HepG2 (cell line): ENCODE data around the gene PAPOLB. TPM values are rescaled to one million over a fixed set of nuclear protein-coding genes. Genes with fewer than 3 reads are reported as not detected.

ENCODE experiments used
- ATAC-seq: fragments of 200-7000 bp; cut with Tn5 transposase; 3 replicates; pipeline ENCODE4 v1.9.1; 2020; ENCODE audit warnings: mild to moderate bottlenecking, moderate library complexity
- BruUV-seq: library from RNA; stranded (reverse); fragments of 400-500 nt; replicated peaks from 2 replicates; lab custom pipeline; 2021; lab: Mats Ljungman, UMichigan
- CTCF ChIA-PET: fragments of 300-600 bp; formaldehyde crosslinking; extraction: SDS; loops from one replicate; lab custom pipeline; 2021; ENCODE audit warnings: low total read pairs, inconsistent platforms, low intra/inter-chr PET ratio; lab: Yijun Ruan, JAX
- POLR2A ChIA-PET: fragments of 350-600 bp; sonication (Branson Sonifier 250); formaldehyde crosslinking; loops from one replicate; lab custom pipeline; 2020; ENCODE audit warnings: antibody characterized with exemption, inconsistent platforms; lab: Yijun Ruan, JAX
- DNase-seq: peaks from one replicate; pipeline ENCODE4 v3.0.0-alpha.2; 2015; ENCODE audit warnings: low spot score
- FAIRE-seq: peaks from 3 replicates; lab custom pipeline; 2011; peaks lifted over from hg19 to GRCh38; lab: Jason Lieb, UNC
- H2AFZ ChIP-seq: one replicate; pipeline ENCODE4 v1.6.1; 2011; ENCODE audit warnings: low read length, inconsistent platforms
- H3K27ac ChIP-seq: fragments of 300-600 bp; 3 replicates; pipeline ENCODE4 v1.8.0; 2011; ENCODE audit warnings: mixed run types, mild to moderate bottlenecking, mixed read lengths, low read length, inconsistent platforms; ENCODE audit not compliant: insufficient read depth; ENCODE audit errors: extremely low read length
- H3K27me3 ChIP-seq, 2 experiments: fragments of 200-600 bp in 1 of 2; 2 replicates in 1 of 2; 3 replicates in 1 of 2; pipeline versions ENCODE4 v1.6.0 to v1.8.0; 2011; ENCODE audit warnings: low read length in 2 of 2, mild to moderate bottlenecking in 2 of 2, moderate library complexity in 2 of 2, inconsistent platforms in 1 of 2; ENCODE audit not compliant: insufficient read depth in 2 of 2, control insufficient read depth in 1 of 2
- H3K36me3 ChIP-seq, 2 experiments: fragments of 200-600 bp in 1 of 2; replicated peaks in 1 of 2; 2 replicates in 1 of 2; 3 replicates in 1 of 2; pipeline versions ENCODE4 v1.5.1 to v1.8.0; 2011; ENCODE audit warnings: low read length in 2 of 2, inconsistent platforms in 1 of 2; ENCODE audit not compliant: insufficient read depth in 2 of 2, control insufficient read depth in 1 of 2
- H3K4me1 ChIP-seq: 2 replicates; pipeline ENCODE4 v1.5.1; 2012; ENCODE audit warnings: low read length, inconsistent platforms; ENCODE audit not compliant: insufficient read depth
- H3K4me2 ChIP-seq: 2 replicates; pipeline ENCODE4 v1.6.0; 2011; ENCODE audit warnings: low read depth, low read length, inconsistent platforms
- H3K4me3 ChIP-seq, 3 experiments: fragments of 200-600 bp in 1 of 3; sonication (generic), shearing (Covaris generic) in 1 of 3; replicated peaks in 1 of 3; 2 replicates each; pipeline ENCODE4 v1.5.1; 2011 to 2016; ENCODE audit warnings: low read length in 3 of 3, inconsistent platforms in 2 of 3, low read depth in 2 of 3, mild to moderate bottlenecking in 2 of 3, control low read depth in 1 of 3, mixed read lengths in 1 of 3; ENCODE audit not compliant: insufficient read depth in 1 of 3
- H3K79me2 ChIP-seq: one replicate; pipeline ENCODE4 v1.6.1; 2011; ENCODE audit warnings: low read length, inconsistent platforms; ENCODE audit not compliant: insufficient read depth
- H3K9ac ChIP-seq: 2 replicates; pipeline ENCODE4 v1.6.0; 2011; ENCODE audit warnings: mild to moderate bottlenecking, low read depth, low read length, inconsistent platforms; ENCODE audit not compliant: insufficient read depth
- H3K9me3 ChIP-seq: 2 replicates; pipeline ENCODE4 v1.5.1; 2012; ENCODE audit warnings: mild to moderate bottlenecking, low read length
- H4K20me1 ChIP-seq: 2 replicates; pipeline ENCODE4 v1.6.0; 2011; ENCODE audit warnings: inconsistent platforms, mild to moderate bottlenecking, low read length, moderate library complexity; ENCODE audit not compliant: insufficient read depth
- DNMT1 ChIP-seq: sonication (generic); formaldehyde crosslinking; IDR thresholded peaks from 2 replicates; pipeline ENCODE4 v1.5.1; 2020; ENCODE audit warnings: mild to moderate bottlenecking, missing genetic modification reagents
- HNRNPH1 ChIP-seq: fragments of 200-400 bp; formaldehyde crosslinking; optimal IDR thresholded peaks from 2 replicates; pipeline ENCODE3; 2017; ENCODE audit warnings: mild to moderate bottlenecking, low read depth, low read length
- SKIL ChIP-seq: sonication (generic); formaldehyde crosslinking; IDR thresholded peaks from 2 replicates; pipeline ENCODE4 v1.8.0; 2022; ENCODE audit warnings: missing genetic modification reagents, mild to moderate bottlenecking, moderate library complexity, borderline replicate concordance
- SPEN ChIP-seq: sonication (generic); formaldehyde crosslinking; IDR thresholded peaks from 2 replicates; pipeline ENCODE4 v1.5.1; 2020; ENCODE audit warnings: low read depth, mild to moderate bottlenecking, missing genetic modification reagents
- ZNF335 ChIP-seq: sonication (generic); formaldehyde crosslinking; IDR thresholded peaks from 2 replicates; pipeline ENCODE4 v1.4.0; 2020; ENCODE audit warnings: missing genetic modification reagents
- ZNF737 ChIP-seq: sonication (generic); formaldehyde crosslinking; IDR thresholded peaks from 2 replicates; pipeline ENCODE4 v1.5.0; 2020; ENCODE audit warnings: missing genetic modification reagents, mild to moderate bottlenecking, borderline replicate concordance
- ZNF766 ChIP-seq: sonication (generic); formaldehyde crosslinking; IDR thresholded peaks from 2 replicates; pipeline ENCODE4 v1.5.0; 2020; ENCODE audit warnings: missing genetic modification reagents, borderline replicate concordance
- WGBS: methylation state at CpG from one replicate; pipeline ENCODE4 v1.1.6; 2017; ENCODE audit warnings: low lambda C conversion rate; 5-methylcytosine and 5-hydroxymethylcytosine counted together
- in situ Hi-C: cut with HindIII; loops from 2 replicates; pipeline ENCODE4 v1.10.0; 2017; ENCODE audit warnings: low pct_unique_long_range_greater_than_20kb; ENCODE audit not compliant: extremely low pct_ligation_motif_present
- intact Hi-C: fragments of 100-400 bp; cut with micrococcal nuclease; formaldehyde crosslinking; loops from one replicate; pipeline ENCODE4 v1.10.0; 2022; ENCODE audit not compliant: unreplicated experiment
- polyA plus RNA-seq, 8 experiments: library from polyadenylated mRNA; depleted of rRNA in 3 of 8; stranded (reverse) in 7 of 8; unstranded in 1 of 8; fragments of >200 nt; fragmentation: Illumina TruSeq in 4 of 8; extraction: Trizol in 4 of 8; gene quantifications; 2 replicates each; pipeline versions ENCODE4 v1.2.1 to v1.2.3, GENCODE V29; 2011 to 2016; ENCODE audit warnings: low read depth in 4 of 8, missing spikeins in 1 of 8, mixed read lengths in 1 of 8; ENCODE audit not compliant: insufficient read depth in 1 of 8
- total RNA-seq, 5 experiments: library from RNA; depleted of rRNA; stranded (reverse); fragments of >200 nt; fragmentation: Illumina TruSeq; extraction: Trizol; gene quantifications; 2 replicates each; pipeline ENCODE4 v1.2.3, GENCODE V29; 2016; ENCODE audit warnings: low read depth in 1 of 5

PAPOLB gene
- total and polyA plus RNA-seq, 2 of the 13 experiments (the other 11 are each of a cell fraction or from before 2014, with no cell fraction given) = not detected

DNA sequence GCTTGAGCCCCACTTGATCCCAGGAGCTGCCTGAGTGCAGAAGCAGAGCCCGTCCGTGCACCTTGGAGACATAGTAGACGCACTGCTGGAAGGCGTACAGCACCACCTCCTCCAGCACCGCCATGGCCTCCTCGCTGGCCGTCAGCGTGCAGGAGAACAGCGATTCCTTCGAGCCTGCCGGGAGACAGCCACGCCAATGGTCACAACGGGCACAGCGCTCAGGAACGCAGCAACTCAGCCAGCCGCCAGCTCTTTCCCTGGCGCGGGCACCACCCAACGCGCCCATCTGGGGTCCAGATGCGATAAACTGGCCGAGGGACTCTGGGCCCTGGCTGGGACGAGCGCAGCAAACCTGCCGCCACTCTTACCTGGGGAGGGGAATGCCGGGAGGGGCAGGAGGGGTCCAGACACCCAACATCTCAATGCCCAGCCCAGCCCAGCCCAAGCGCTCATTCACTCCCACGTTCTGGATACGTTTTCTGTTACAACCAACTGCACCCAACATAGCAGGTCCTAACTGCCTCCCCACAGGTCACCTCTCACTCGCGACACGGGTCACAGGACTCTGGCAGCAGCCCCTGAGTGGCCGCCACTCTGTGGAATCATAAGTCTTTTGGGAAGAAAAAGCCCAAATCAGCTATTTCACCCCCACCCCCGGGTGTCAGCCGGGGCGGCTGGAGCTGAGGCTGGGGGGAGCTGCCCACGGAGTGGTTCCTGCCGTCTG is 44.5 kb downstream of the PAPOLB start:
- H3K9ac ChIP-seq = no peak overlapping the region
- H3K9me3 ChIP-seq = no peaks in the 10 kb centered on the region

More for the DNA sequence above, 44.5 kb downstream of the PAPOLB start:
- no peaks in the 10 kb centered on the region for H3K79me2 ChIP-seq
- FAIRE-seq (no peak), ATAC-seq (no peak)
- peaks cover 11 to 76% of the 10 kb centered on the region in 2 experiments for H3K27me3 ChIP-seq
- TF ChIP-seq ZNF766 (CRISPR knock-in tag) (no peak), ZNF737 (no peak), SPEN (no peak), SKIL (no peak), DNMT1 (CRISPR knock-in tag) (no peak), ZNF335 (no peak), HNRNPH1 (no peak)
- TF ChIP-seq, all 625 proteins: peak for 0
- Histone ChIP-seq H2AFZ (no peak overlapping the region), H3K4me2 (no peak overlapping the region), H3K36me3 (no peaks in the 10 kb centered on the region), H4K20me1 (no peaks in the 10 kb centered on the region), H3K27ac (no peak overlapping the region), H3K4me3 (no peak overlapping the region), H3K4me1 (peaks cover 7% of the 10 kb centered on the region; the same call in 1 of the 2 replicates)
- ChIA-PET CTCF (no interaction called here), POLR2A (no interaction called here)
- DNase-seq = no peak
- WGBS = 53% methylated on average over 23 of the region's 38 CpGs
- in situ Hi-C loops (no loop called here), intact Hi-C loops (no loop called here)
- no TSS peak for BruUV-seq
